ENCODE results near the gene TDG. TPM values are rescaled to one million over a fixed set of nuclear protein-coding genes. Genes with fewer than 3 reads are reported as not detected.
"Not testable (repeated sequence)": the region's sequence is repeated elsewhere in the genome, so short reads cannot be mapped to it uniquely, and the experiment has no call there.

Gene TDG
- total RNA-seq, 1 donor from 2014 or later = 56.3 TPM

GRCh38 chr12:104012331-104012730 lies 46.7 kb downstream of the TDG start:
- DNase-seq (ENCODE audit: low spot score in 2 of 2) = no peak

GRCh38 chr12:104021862-104022261 lies 56.2 kb downstream of the TDG start:
- not testable (repeated sequence) for FAIRE-seq

More at GRCh38 chr12:104012331-104012730, 46.7 kb downstream of the TDG start:
- no peak for FAIRE-seq

GRCh38 chr12:104022786-104023185 lies 57.1 kb downstream of the TDG start:
- no peak for DNase-seq (ENCODE audit: low spot score in 2 of 2)
- no peak for FAIRE-seq

More at GRCh38 chr12:104021862-104022261, 56.2 kb downstream of the TDG start:
- not testable (repeated sequence) for DNase-seq (ENCODE audit: low spot score in 2 of 2)

- DNase-seq (ENCODE audit: low spot score in 2 of 2) (no peak), FAIRE-seq (no peak)
Measured at GRCh38 chr12:104023710-104024109, 58.0 kb downstream of the TDG start.

GRCh38 chr12:104024348-104024747 lies 58.7 kb downstream of the TDG start:
- no peak for FAIRE-seq
- no peak for DNase-seq (ENCODE audit: low spot score in 2 of 2)

- no peak for FAIRE-seq
- no peak for DNase-seq (ENCODE audit: low spot score in 2 of 2)
Measured at GRCh38 chr12:104025771-104026170, 60.1 kb downstream of the TDG start.

- DNase-seq (ENCODE audit: low spot score in 2 of 2) (no peak), FAIRE-seq (no peak)
Measured at GRCh38 chr12:104026841-104027599, 61.3 kb downstream of the TDG start.

GRCh38 chr12:104030596-104030995 lies 64.9 kb downstream of the TDG start:
- FAIRE-seq; DNase-seq (ENCODE audit: low spot score in 2 of 2): not testable (repeated sequence)

- not testable (repeated sequence) for FAIRE-seq; DNase-seq (ENCODE audit: low spot score in 2 of 2)
Measured at GRCh38 chr12:104036143-104036542, 70.5 kb downstream of the TDG start.

Other genes with a start within 250 kb of the TDG start
- gene NT5DC3, start 124.6 kb upstream of the TDG start, total RNA-seq = 22.4 TPM
- gene HSP90B1, start 35.5 kb upstream of the TDG start, total RNA-seq = 194 TPM
- 9.4 TPM for gene GLT8D2, start 84.3 kb downstream of the TDG start, total RNA-seq
- gene HCFC2, start 98.7 kb downstream of the TDG start, total RNA-seq = 62.4 TPM
- gene NFYB, start 172.3 kb downstream of the TDG start, total RNA-seq = 39.9 TPM
- gene TXNRD1, start 249.9 kb downstream of the TDG start, total RNA-seq = 102 TPM